SW 1271 (cell line): ENCODE measurements around the gene ATP8A1.
"Not testable (repeated sequence)": the region's sequence is repeated elsewhere in the genome, so short reads cannot be mapped to it uniquely, and the experiment has no call there.

Source experiments
- DNase-seq, 2 experiments: peaks; one replicate each; lab custom pipeline; 2025; lab: John Stamatoyannopoulos, UW

Gene ATP8A1

DNA sequence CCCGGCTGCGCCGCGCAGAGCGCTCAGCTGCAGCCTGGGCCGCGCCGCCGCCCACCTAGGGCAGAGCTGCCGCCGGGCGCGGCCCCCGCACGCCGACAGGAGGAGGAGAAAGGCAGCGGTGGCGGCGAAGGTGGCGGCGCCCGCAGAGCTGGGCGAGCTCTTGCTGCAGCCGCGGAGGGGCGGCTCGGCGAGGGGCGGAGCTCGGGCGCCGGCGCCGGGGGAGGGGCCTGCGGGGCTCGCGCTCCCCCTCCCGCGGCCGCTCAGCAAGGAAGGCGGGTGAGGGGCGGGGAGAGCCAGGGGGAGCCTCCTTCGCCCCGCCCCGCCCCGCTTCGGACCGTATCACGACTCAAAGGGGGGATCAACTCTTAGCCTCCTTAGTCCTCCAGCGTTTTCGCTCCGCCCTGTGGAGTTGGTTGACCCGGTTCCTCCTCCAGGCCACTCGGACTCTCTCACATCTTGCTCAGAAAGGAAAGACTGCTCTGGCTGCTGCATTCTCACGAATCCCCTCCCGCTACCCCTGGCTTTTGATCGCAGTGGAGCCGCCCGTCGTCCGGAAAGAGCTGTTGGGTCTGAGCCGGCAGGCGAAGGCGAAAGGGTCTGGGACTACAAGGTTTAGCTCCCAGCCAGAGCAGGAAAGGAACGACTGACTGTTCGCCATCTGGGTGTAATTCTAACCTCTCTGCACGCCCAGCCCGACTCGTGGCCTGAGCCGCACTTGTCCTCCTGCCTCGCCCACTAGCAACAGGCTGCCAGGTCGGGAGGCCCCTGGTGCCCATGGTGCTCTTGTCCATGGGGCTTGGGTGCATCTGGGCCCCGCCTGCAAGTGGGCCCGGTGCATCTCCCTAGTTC lies at the start of gene ATP8A1:
Gene ATP8A1 (minus strand): TSS at position 162 of the 849 bp plus-strand sequence. CDS start 232 bp downstream, outside the sequence.
- DNase-seq = peak; percentile 54 to 86

GRCh38 chr4:42706086-42706485 lies 49.2 kb upstream of the ATP8A1 start:
- no peak for DNase-seq

DNA sequence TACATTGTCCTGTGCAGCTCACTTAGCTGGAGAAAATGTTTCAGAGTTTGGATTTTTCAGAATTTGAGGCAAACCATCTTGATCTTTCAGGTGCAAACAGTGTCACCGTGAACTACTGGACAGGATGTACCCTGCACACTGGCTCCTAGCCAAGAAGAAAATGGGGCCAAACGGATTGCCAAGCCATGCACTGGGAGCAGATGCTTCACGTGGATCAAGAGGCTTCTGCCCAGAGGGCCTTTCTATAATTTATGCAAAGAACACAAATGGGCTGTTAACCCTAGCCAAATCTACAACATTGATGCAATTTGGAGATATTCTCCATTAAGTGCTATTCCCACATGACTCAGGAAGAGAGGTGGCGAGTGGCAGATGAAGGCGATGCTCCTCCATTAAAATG lies 46.9 kb upstream of the ATP8A1 start:
- no peak for DNase-seq

GRCh38 chr4:42702895-42703294 lies 46.0 kb upstream of the ATP8A1 start:
- no peak for DNase-seq

- not testable (repeated sequence) for DNase-seq
Measured at GRCh38 chr4:42701780-42702179, 44.9 kb upstream of the ATP8A1 start.

- no peak for DNase-seq
Measured at GRCh38 chr4:42690537-42690936, 33.6 kb upstream of the ATP8A1 start.

GRCh38 chr4:42683393-42683792 lies 26.5 kb upstream of the ATP8A1 start:
- no peak for DNase-seq

DNA sequence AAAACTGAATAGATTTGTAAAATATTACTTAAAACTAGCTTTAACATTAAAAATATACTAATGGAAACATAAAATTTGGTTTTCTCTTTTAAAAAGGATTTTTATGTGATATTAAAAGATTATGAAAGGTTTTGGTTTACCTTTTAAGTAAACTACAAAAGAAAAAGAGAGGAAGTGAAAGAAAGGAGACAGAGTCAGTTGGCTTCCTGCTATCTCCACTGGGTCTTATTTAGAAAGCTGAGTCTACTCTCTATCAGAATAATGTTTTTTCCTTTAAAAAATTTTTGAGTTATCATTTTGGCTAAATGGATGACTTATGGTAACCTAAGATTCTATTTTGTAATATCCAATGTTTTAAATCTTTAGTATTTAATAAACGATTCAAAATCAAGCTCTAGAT lies 21.6 kb upstream of the ATP8A1 start:
- no peak for DNase-seq

GRCh38 chr4:42676066-42676951 lies 19.4 kb upstream of the ATP8A1 start:
- DNase-seq = no peak

GRCh38 chr4:42673082-42673425 lies 16.1 kb upstream of the ATP8A1 start:
- DNase-seq = no peak

DNA sequence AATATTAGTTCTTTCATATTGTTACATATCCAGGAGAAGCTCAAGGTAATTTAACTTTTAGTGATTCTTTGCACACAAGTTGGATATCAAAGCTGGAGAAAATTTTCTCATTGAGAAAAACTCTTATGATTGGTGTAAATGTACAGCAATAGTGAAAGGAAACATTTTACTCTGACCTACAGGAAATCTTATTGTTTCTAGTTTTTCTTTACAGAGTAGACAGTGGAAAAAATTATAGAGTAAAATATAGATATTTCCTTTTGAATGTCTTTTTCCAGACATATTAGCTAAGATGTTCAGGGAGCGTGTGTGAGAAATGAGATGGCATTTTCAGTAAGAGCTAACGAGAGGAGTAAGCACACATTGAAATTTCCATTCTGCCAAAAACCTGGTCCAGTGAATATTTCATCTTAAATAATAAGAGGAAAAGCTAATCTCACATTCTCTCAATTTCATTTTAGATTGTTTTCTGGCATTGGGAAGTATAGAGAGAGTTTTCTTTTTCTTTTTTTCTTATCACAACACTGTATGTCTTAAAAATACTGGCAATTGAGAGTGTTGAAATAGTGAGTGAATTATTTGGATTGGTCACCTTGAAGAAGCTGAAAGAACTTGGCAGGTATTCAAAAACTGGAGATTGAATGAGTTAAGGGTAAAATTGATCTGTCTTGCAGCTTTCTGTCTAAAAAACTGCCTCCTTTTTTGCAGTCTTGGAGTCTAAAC lies 15.6 kb upstream of the ATP8A1 start:
- no peak for DNase-seq

GRCh38 chr4:42671431-42672194 lies 14.7 kb upstream of the ATP8A1 start:
- no peak for DNase-seq

DNA sequence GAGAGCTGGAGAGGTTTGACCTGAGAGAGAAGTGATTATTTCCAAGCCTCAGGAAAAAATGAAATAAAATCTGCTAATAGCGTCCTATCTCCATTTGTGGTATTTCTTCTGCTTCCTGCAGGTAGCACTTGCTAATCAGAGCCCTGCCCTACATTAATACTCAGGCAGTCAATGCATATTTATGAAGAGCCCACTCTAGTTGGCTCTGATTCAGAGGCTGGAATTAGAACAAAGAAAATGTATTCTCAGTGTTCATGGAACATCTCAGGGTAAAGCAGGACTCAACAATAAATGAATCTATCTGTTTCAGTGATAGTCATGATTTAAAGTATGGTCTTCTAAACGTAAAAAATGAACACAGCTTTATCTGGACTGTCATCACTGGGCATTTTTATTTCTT lies 1.4 kb upstream of the ATP8A1 start:
- DNase-seq = no peak

DNA sequence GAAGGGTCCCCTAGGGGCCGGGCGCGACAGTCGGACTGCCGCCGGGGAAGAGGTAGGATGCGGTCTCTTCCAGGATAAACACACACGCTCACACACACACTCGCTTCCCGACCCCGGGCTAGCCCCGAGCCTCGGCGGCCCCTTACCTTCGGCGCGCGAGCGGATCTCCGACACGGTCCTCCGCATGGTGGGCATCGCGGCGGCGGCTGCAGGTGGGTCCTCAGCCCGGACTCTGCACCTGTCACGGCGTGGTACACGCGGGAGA lies 294 bp downstream of the ATP8A1 start:
- DNase-seq = no peak

GRCh38 chr4:42655921-42656678 lies 805 bp downstream of the ATP8A1 start:
- DNase-seq = no peak

- DNase-seq = no peak
Measured at GRCh38 chr4:42655269-42655637, 1.7 kb downstream of the ATP8A1 start.

- peak in 1 of 2 experiments; percentile 33 for DNase-seq
Measured at GRCh38 chr4:42654631-42655268, 2.2 kb downstream of the ATP8A1 start.

DNA sequence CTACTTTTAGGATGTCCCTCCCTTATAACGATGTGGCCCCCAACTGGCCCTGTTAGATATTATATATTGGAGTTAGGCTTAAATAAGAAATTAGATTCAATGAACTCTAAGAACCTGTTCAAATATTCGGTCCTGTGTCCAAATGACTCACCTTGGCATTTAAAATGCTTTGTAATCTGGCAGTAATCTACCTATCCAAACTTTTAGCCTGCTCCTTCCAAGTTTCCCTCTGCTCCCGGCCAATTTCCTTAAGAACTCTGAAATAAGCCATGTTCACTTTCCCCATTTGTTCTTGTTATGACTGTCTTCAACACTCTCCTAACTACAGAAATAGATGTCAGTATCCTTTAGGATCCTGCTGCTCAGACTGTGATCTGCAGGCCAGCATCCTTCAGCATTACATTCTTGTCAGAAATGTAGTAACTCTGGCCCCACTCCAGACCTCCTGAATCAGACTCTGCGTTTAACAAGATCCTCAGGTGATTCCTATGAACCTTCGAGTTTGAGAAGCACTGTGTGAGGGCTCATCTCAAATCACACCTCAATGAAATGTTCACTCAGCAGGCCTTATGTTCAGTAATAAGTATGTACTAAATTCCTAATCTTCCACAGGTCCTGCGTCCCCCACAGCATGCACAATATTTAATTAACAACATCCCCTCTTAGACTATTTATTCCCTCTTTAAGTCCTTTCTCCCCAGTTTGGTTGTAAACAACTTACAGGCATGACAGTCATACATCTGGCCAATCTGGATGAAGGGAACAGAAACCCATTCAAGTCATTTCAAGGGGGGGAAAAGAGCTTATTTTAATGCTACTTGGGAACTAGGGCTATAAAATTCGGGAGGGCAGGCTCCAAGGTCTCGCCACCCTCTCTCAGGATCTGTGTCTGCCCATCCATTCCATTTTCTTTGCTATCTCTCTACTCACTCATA lies 3.0 kb downstream of the ATP8A1 start:
- no peak for DNase-seq

GRCh38 chr4:42652529-42653231 lies 4.2 kb downstream of the ATP8A1 start:
- DNase-seq = not testable (repeated sequence)
